Measurements from ENCODE around the gene ZSWIM7.

DNA sequence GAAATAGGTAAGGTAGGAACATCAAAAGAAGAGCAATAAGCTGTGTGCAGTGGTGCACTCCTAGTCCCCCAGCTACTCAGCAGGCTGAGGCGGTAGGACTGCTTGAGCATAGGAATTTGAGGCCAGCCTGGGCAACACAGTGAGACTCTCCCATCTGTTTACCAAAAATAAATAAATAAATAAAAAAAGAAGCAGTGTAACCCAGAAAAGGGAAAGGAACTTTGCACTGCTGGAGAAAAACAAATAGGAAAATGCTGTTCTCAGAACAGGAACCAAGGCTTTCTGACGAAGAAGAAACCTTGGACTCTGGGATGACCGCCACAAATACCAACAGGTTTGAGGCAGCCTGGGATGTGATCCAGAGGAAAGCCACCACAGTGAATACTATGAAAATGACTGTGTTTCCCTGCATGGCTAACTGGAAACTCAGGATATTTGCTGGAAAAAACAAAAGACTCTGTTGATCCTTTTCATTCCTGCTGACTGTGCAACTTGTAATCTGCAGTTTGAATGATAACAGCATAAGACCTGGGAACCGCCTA is 41.3 kb upstream of the ZSWIM7 start:
- TF ChIP-seq, protein P1, sequence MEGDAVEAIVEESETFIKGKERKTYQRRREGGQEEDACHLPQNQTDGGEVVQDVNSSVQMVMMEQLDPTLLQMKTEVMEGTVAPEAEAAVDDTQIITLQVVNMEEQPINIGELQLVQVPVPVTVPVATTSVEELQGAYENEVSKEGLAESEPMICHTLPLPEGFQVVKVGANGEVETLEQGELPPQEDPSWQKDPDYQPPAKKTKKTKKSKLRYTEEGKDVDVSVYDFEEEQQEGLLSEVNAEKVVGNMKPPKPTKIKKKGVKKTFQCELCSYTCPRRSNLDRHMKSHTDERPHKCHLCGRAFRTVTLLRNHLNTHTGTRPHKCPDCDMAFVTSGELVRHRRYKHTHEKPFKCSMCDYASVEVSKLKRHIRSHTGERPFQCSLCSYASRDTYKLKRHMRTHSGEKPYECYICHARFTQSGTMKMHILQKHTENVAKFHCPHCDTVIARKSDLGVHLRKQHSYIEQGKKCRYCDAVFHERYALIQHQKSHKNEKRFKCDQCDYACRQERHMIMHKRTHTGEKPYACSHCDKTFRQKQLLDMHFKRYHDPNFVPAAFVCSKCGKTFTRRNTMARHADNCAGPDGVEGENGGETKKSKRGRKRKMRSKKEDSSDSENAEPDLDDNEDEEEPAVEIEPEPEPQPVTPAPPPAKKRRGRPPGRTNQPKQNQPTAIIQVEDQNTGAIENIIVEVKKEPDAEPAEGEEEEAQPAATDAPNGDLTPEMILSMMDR (IDR thresholded peaks at IDR 0.05): no peak
- TF ChIP-seq POLR2A (IDR thresholded peaks at IDR 0.05): no peak

Measured in prostate gland (tissue), 2 donors.